Measurements from ENCODE around the gene KRT17. TPM values are rescaled to one million over a fixed set of nuclear protein-coding genes. Genes with fewer than 3 reads are reported as not detected.
A peak's percentile ranks its signal among the peaks of the same experiment; 100 is the strongest.

Gene KRT17
- total RNA-seq, 1 experiment from 2014 or later: 1.5 TPM

- CTCF ChIA-PET: interaction anchor here (0.6 to 16.2 kb wide), 86 partner anchors 8 to 1260 kb away, joined by 3 to 374 read pairs (median 6); partner anchors contain the start of genes EIF1, JUP, KRT15 and KRT17
- DNase-seq (ENCODE audit: low spot score): peak; percentile 94
- peaks cover 2% of the 10 kb centered on the region for H3K4me1 Mint-ChIP-seq
- POLR2A ChIA-PET: interaction anchor here (0.6 to 1.7 kb wide), 6 partner anchors 14 to 143 kb away, joined by 3 to 12 read pairs (median 6); partner anchors contain the start of gene EIF1
- no peaks in the 10 kb centered on the region for H3K9me3 Mint-ChIP-seq
- peak overlapping the region; percentile 71 for H3K4me3 Mint-ChIP-seq
- ATAC-seq: peak; percentile 81
- H3K27ac Mint-ChIP-seq: no peak overlapping the region
- H3K36me3 Mint-ChIP-seq: no peaks in the 10 kb centered on the region
- H3K27me3 Mint-ChIP-seq (ENCODE audit: low read depth): no peaks in the 10 kb centered on the region
- TF ChIP-seq RELA (CRISPR knock-in tag; IDR thresholded peaks at IDR 0.05; ENCODE audit: borderline replicate concordance): no peak
- no peak for TF ChIP-seq RORB (CRISPR knock-in tag; IDR thresholded peaks at IDR 0.05)
- no peak for TF ChIP-seq ZNF317 (CRISPR knock-in tag; IDR thresholded peaks at IDR 0.05; ENCODE audit: borderline replicate concordance, low read depth)
- TF ChIP-seq, protein P1, sequence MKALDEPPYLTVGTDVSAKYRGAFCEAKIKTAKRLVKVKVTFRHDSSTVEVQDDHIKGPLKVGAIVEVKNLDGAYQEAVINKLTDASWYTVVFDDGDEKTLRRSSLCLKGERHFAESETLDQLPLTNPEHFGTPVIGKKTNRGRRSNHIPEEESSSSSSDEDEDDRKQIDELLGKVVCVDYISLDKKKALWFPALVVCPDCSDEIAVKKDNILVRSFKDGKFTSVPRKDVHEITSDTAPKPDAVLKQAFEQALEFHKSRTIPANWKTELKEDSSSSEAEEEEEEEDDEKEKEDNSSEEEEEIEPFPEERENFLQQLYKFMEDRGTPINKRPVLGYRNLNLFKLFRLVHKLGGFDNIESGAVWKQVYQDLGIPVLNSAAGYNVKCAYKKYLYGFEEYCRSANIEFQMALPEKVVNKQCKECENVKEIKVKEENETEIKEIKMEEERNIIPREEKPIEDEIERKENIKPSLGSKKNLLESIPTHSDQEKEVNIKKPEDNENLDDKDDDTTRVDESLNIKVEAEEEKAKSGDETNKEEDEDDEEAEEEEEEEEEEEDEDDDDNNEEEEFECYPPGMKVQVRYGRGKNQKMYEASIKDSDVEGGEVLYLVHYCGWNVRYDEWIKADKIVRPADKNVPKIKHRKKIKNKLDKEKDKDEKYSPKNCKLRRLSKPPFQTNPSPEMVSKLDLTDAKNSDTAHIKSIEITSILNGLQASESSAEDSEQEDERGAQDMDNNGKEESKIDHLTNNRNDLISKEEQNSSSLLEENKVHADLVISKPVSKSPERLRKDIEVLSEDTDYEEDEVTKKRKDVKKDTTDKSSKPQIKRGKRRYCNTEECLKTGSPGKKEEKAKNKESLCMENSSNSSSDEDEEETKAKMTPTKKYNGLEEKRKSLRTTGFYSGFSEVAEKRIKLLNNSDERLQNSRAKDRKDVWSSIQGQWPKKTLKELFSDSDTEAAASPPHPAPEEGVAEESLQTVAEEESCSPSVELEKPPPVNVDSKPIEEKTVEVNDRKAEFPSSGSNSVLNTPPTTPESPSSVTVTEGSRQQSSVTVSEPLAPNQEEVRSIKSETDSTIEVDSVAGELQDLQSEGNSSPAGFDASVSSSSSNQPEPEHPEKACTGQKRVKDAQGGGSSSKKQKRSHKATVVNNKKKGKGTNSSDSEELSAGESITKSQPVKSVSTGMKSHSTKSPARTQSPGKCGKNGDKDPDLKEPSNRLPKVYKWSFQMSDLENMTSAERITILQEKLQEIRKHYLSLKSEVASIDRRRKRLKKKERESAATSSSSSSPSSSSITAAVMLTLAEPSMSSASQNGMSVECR (CRISPR knock-in tag; IDR thresholded peaks at IDR 0.05; ENCODE audit: borderline replicate concordance): no peak
- no peak for TF ChIP-seq ZNF232 (CRISPR knock-in tag; IDR thresholded peaks at IDR 0.05)
- TF ChIP-seq, protein P2, sequence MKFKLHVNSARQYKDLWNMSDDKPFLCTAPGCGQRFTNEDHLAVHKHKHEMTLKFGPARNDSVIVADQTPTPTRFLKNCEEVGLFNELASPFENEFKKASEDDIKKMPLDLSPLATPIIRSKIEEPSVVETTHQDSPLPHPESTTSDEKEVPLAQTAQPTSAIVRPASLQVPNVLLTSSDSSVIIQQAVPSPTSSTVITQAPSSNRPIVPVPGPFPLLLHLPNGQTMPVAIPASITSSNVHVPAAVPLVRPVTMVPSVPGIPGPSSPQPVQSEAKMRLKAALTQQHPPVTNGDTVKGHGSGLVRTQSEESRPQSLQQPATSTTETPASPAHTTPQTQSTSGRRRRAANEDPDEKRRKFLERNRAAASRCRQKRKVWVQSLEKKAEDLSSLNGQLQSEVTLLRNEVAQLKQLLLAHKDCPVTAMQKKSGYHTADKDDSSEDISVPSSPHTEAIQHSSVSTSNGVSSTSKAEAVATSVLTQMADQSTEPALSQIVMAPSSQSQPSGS (CRISPR knock-in tag; IDR thresholded peaks at IDR 0.05; ENCODE audit: borderline replicate concordance, low read depth): no peak
- TF ChIP-seq, protein P3, sequence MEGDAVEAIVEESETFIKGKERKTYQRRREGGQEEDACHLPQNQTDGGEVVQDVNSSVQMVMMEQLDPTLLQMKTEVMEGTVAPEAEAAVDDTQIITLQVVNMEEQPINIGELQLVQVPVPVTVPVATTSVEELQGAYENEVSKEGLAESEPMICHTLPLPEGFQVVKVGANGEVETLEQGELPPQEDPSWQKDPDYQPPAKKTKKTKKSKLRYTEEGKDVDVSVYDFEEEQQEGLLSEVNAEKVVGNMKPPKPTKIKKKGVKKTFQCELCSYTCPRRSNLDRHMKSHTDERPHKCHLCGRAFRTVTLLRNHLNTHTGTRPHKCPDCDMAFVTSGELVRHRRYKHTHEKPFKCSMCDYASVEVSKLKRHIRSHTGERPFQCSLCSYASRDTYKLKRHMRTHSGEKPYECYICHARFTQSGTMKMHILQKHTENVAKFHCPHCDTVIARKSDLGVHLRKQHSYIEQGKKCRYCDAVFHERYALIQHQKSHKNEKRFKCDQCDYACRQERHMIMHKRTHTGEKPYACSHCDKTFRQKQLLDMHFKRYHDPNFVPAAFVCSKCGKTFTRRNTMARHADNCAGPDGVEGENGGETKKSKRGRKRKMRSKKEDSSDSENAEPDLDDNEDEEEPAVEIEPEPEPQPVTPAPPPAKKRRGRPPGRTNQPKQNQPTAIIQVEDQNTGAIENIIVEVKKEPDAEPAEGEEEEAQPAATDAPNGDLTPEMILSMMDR (IDR thresholded peaks at IDR 0.05): peak; percentile 90
- TF ChIP-seq ESRRA (CRISPR knock-in tag; IDR thresholded peaks at IDR 0.05; ENCODE audit: borderline replicate concordance): no peak
- TF ChIP-seq FOXK1 (CRISPR knock-in tag; IDR thresholded peaks at IDR 0.05): no peak
- TF ChIP-seq OVOL2 (CRISPR knock-in tag; IDR thresholded peaks at IDR 0.05; ENCODE audit: borderline replicate concordance): no peak
- TF ChIP-seq, protein P4, sequence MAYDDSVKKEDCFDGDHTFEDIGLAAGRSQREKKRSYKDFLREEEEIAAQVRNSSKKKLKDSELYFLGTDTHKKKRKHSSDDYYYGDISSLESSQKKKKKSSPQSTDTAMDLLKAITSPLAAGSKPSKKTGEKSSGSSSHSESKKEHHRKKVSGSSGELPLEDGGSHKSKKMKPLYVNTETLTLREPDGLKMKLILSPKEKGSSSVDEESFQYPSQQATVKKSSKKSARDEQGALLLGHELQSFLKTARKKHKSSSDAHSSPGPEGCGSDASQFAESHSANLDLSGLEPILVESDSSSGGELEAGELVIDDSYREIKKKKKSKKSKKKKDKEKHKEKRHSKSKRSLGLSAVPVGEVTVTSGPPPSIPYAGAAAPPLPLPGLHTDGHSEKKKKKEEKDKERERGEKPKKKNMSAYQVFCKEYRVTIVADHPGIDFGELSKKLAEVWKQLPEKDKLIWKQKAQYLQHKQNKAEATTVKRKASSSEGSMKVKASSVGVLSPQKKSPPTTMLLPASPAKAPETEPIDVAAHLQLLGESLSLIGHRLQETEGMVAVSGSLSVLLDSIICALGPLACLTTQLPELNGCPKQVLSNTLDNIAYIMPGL (CRISPR knock-in tag; IDR thresholded peaks at IDR 0.05): peak; percentile 64; the same call in 1 of the 2 replicates
- TF ChIP-seq GABPB1 (CRISPR knock-in tag; IDR thresholded peaks at IDR 0.05): 0 out of 2 replicates have a peak, but pooled peaks have one; percentile 39
- TF ChIP-seq ELF4 (CRISPR knock-in tag; IDR thresholded peaks at IDR 0.05; ENCODE audit: low read depth): no peak
- no peak for TF ChIP-seq CBFB (CRISPR knock-in tag; IDR thresholded peaks at IDR 0.05; ENCODE audit: low read depth)
- no peak; the same call in 1 of the 2 replicates for TF ChIP-seq MAX (CRISPR knock-in tag; IDR thresholded peaks at IDR 0.05)
- TF ChIP-seq, protein P5, sequence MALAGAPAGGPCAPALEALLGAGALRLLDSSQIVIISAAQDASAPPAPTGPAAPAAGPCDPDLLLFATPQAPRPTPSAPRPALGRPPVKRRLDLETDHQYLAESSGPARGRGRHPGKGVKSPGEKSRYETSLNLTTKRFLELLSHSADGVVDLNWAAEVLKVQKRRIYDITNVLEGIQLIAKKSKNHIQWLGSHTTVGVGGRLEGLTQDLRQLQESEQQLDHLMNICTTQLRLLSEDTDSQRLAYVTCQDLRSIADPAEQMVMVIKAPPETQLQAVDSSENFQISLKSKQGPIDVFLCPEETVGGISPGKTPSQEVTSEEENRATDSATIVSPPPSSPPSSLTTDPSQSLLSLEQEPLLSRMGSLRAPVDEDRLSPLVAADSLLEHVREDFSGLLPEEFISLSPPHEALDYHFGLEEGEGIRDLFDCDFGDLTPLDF (CRISPR knock-in tag; IDR thresholded peaks at IDR 0.05): no peak
- no peak for TF ChIP-seq CREB1 (CRISPR knock-in tag; IDR thresholded peaks at IDR 0.05)
These were observed 24.2 kb upstream of the KRT17 start for GRCh38 chr17:41648411-41649195.

All from WTC11 (cell line).